LNCAP (cell line): Measurements from ENCODE around the gene PRAMEF12.
A peak's percentile ranks its signal among the peaks of the same experiment; 100 is the strongest.
"Not testable (repeated sequence)": the region's sequence is repeated elsewhere in the genome, so short reads cannot be mapped to it uniquely, and the experiment has no call there.

Experiments
- CTCF ChIP-seq: fragments of 450-650 bp; IDR thresholded peaks from 2 replicates; pipeline ENCODE4 v1.5.1; 2017; ENCODE audit warnings: mild to moderate bottlenecking

The PRAMEF12 gene

GRCh38 chr1:12783783-12784182 lies 10.2 kb downstream of the PRAMEF12 start:
- TF ChIP-seq CTCF, result peak; percentile 46; the same call in 1 of the 2 replicates

- TF ChIP-seq CTCF, result not testable (repeated sequence)
Observed at GRCh38 chr1:12791097-12791496, 17.6 kb downstream of the PRAMEF12 start, which contains the start of gene PRAMEF1. TSS of gene PRAMEF1 (plus strand) at chr1:12791397. CDS start at chr1:12793228, 1,831 bp downstream.

GRCh38 chr1:12798911-12799310 lies 25.4 kb downstream of the PRAMEF12 start:
- no peak for TF ChIP-seq CTCF

- no peak for TF ChIP-seq CTCF
Observed at GRCh38 chr1:12799730-12800129, 26.2 kb downstream of the PRAMEF12 start.

GRCh38 chr1:12809933-12810332 lies 36.4 kb downstream of the PRAMEF12 start:
- no peak for TF ChIP-seq CTCF

GRCh38 chr1:12810691-12811408 lies 37.3 kb downstream of the PRAMEF12 start:
- no peak for TF ChIP-seq CTCF

- no peak for TF ChIP-seq CTCF
Observed at GRCh38 chr1:12811409-12811784, 37.9 kb downstream of the PRAMEF12 start.
